Heart right ventricle (tissue), 16 donors: ENCODE data around the gene ZFX. TPM values are rescaled to one million over a fixed set of nuclear protein-coding genes. Genes with fewer than 3 reads are reported as not detected.

Experiments used
- ATAC-seq, 8 donors: fragments of 200-7000 bp; cut with Tn5 transposase; one replicate each; pipeline ENCODE4 v1.9.1; 2020; ENCODE audit warnings: mild to moderate bottlenecking in 8 of 8, moderate library complexity in 8 of 8, moderate number of reproducible peaks in 1 of 8
- DNase-seq, 2 donors: peaks; one replicate each; pipeline ENCODE4 v3.0.0-alpha.2; 2020
- H3K27ac ChIP-seq, 10 donors: fragments of 200-600 bp; sonication (generic) in 2 of 10; one replicate each; pipeline versions ENCODE4 v1.5.0 to v1.8.0; 2020 to 2022; ENCODE audit warnings: mild to moderate bottlenecking in 3 of 10
- H3K27me3 ChIP-seq, 7 donors: fragments of 200-600 bp; one replicate each; pipeline ENCODE4 v1.8.0; 2021 to 2022; ENCODE audit warnings: mild to moderate bottlenecking in 2 of 7
- H3K36me3 ChIP-seq, 9 donors: fragments of 200-600 bp; sonication (generic) in 1 of 9; one replicate each; pipeline versions ENCODE4 v1.5.0 to v1.8.0; 2020 to 2022; ENCODE audit warnings: mild to moderate bottlenecking in 2 of 9
- H3K4me1 ChIP-seq, 9 donors: fragments of 200-600 bp; sonication (generic) in 1 of 9; one replicate each; pipeline versions ENCODE4 v1.5.0 to v1.8.0; 2020 to 2022; ENCODE audit warnings: mild to moderate bottlenecking in 4 of 9
- H3K4me3 ChIP-seq, 10 donors: fragments of 200-600 bp; sonication (generic) in 2 of 10; one replicate each; pipeline versions ENCODE4 v1.5.0 to v1.8.0; 2020 to 2022; ENCODE audit warnings: mild to moderate bottlenecking in 7 of 10, moderate library complexity in 2 of 10
- H3K9me3 ChIP-seq, 11 donors: fragments of 200-600 bp in 10 of 11; sonication (generic) in 2 of 11; one replicate each; pipeline versions ENCODE4 v1.5.0 to v1.8.0; 2013 to 2022; ENCODE audit warnings: mild to moderate bottlenecking in 2 of 11, control low read depth in 1 of 11, moderate library complexity in 1 of 11
- CTCF ChIP-seq, 9 donors: fragments of 200-600 bp; sonication (generic) in 2 of 9; IDR thresholded peaks; one replicate each; pipeline versions ENCODE4 v1.5.0 to v1.8.0; 2021 to 2022; ENCODE audit warnings: antibody characterized with exemption in 9 of 9, mild to moderate bottlenecking in 5 of 9, moderate library complexity in 1 of 9
- WGBS, 2 donors: extraction: QIAGEN DNeasy Blood & Tissue Kit; methylation state at CpG; one replicate each; pipeline ENCODE4 v1.1.7; 2013; ENCODE audit warnings: inconsistent platforms in 1 of 2; 5-methylcytosine and 5-hydroxymethylcytosine counted together
- intact Hi-C, 10 donors: fragments of 100-400 bp; cut with DNase I; formaldehyde crosslinking; loops; one replicate each; pipeline versions ENCODE4 v1.11.1 to v1.14.2; 2022
- polyA plus RNA-seq, 2 donors: library from polyadenylated mRNA; stranded (reverse); fragments of 200-250 nt; gene quantifications; one replicate each; pipeline ENCODE4 v1.2.3, GENCODE V29; 2013
- total RNA-seq, 10 donors: library from RNA; stranded (reverse); fragmentation: NEBNext Ultra II Directional in 3 of 10; extraction: Animal tissue kit (Norgen Biotek cat#: 25700) in 3 of 10; gene quantifications; one replicate each; pipeline versions ENCODE4 v1.2.1 to v1.2.4, GENCODE V29; 2021 to 2023
- donor health status: Arrhythmogenic right ventricular cardiomyopathy.
- donor health status: ischemic (EF 13 %, LVEDD 7.1; RV severe dilation, severe dysfunction).
- donor health status: healthy with polysubstance abuse.
- donor health status: DM: no; HTN: yes; CAD: no.
- donor health status: DM: no; HTN: no; CAD: no.
- donor health status: ischemic (EF 25% LVEDD 6.9; RV normal size, moderate dysfunction).
- donor health status: ischemic (EF 25% LVEDD 5.7; RV mildly dilated, moderate dysfunction).
- donor health status: healthy.
- donor health status: DM: yes; HTN: yes; CAD: no.
- donor health status: Ischemic cardiomyopathy.
- donor health status: ischemic (EF 35%, LVEDD 5.7; RV mildly dilated, moderate dysfunction).
- donor health status: nonischemic (EF 11% LVEDD 7.7; RV severe dilation, severe dysfunction).
- donor health status: DM: yes; HTN: yes; CAD: no.
- donor health status: PGD.
- donor health status: ischemic (EF 29% LVEDD 5.4; RV normal size, mild dysfunction).
- donor health status: nonischemic (EF 23%, LVEDD 6.1; RV moderate dilation, normal function).

Gene ZFX
- total and polyA plus RNA-seq, 12 donors = 3.2 to 57.6 (median 37.1) TPM

GRCh38 chrX:24226176-24226575 lies 76.6 kb downstream of the ZFX start:
- Histone ChIP-seq H3K9me3 (peaks cover 0 to 13% (median 0%) of the 10 kb centered on the region in 11 donors), H3K27me3 (peaks cover 0 to 12% (median 0%) of the 10 kb centered on the region in 7 donors), H3K36me3 (no peaks in the 10 kb centered on the region), H3K27ac (no peak overlapping the region), H3K4me1 (peaks cover 0 to 7% (median 0%) of the 10 kb centered on the region in 9 donors), H3K4me3 (no peak overlapping the region)
- intact Hi-C loops = no loop called here
- no peak for ATAC-seq
- TF ChIP-seq CTCF (IDR thresholded peaks at IDR 0.05) = no peak
- WGBS, 2 donors = 97% methylated on average over 2 of the region's 2 CpGs
- DNase-seq = no peak

GRCh38 chrX:24228596-24228995 lies 79.1 kb downstream of the ZFX start:
- Histone ChIP-seq H3K9me3 (peaks cover 0 to 13% (median 0%) of the 10 kb centered on the region in 11 donors), H3K4me1 (peaks cover 0 to 7% (median 0%) of the 10 kb centered on the region in 9 donors), H3K4me3 (no peak overlapping the region), H3K27ac (no peak overlapping the region), H3K27me3 (peaks cover 0 to 24% (median 0%) of the 10 kb centered on the region in 7 donors), H3K36me3 (no peaks in the 10 kb centered on the region)
- no peak for ATAC-seq
- TF ChIP-seq CTCF (IDR thresholded peaks at IDR 0.05) = no peak
- no peak for DNase-seq
- 97% methylated on average over 5 of the region's 5 CpGs for WGBS, 2 donors
- intact Hi-C loops = no loop called here

GRCh38 chrX:24229400-24229879 lies 79.9 kb downstream of the ZFX start:
- no peak for ATAC-seq
- 72 to 80% methylated on average over 10 of the region's 10 CpGs for WGBS, 2 donors
- Histone ChIP-seq H3K27ac (no peak overlapping the region), H3K27me3 (peaks cover 0 to 33% (median 0%) of the 10 kb centered on the region in 7 donors), H3K36me3 (no peaks in the 10 kb centered on the region), H3K9me3 (peaks cover 0 to 13% (median 0%) of the 10 kb centered on the region in 11 donors), H3K4me1 (peaks cover 0 to 7% (median 0%) of the 10 kb centered on the region in 9 donors), H3K4me3 (no peak overlapping the region)
- no peak for DNase-seq
- TF ChIP-seq CTCF (IDR thresholded peaks at IDR 0.05) = no peak
- intact Hi-C loops = no loop called here

- Histone ChIP-seq H3K9me3 (peaks cover 0 to 9% (median 0%) of the 10 kb centered on the region in 11 donors), H3K27me3 (peaks cover 0 to 33% (median 0%) of the 10 kb centered on the region in 7 donors), H3K36me3 (no peaks in the 10 kb centered on the region), H3K4me3 (no peak overlapping the region), H3K4me1 (peaks cover 0 to 7% (median 0%) of the 10 kb centered on the region in 9 donors), H3K27ac (no peak overlapping the region)
- WGBS, 2 donors = 23 to 41% methylated on average over 3 of the region's 3 CpGs
- DNase-seq (peak in 1 of 2 donors; percentile 29), ATAC-seq (peak in 7 of 8 donors; percentile 50 to 84 (median 69))
- no peak for TF ChIP-seq CTCF (IDR thresholded peaks at IDR 0.05)
- intact Hi-C loops = no loop called here
These were observed 80.4 kb downstream of the ZFX start for GRCh38 chrX:24229976-24230375.
